Testis (tissue), 2 donors: ENCODE results near the gene SLC22A12.

Source experiments
- CTCF ChIP-seq, 3 experiments: fragments of 450-650 bp in 2 of 3; fragments of 200-600 bp in 1 of 3; sonication (generic) in 1 of 3; IDR thresholded peaks; one replicate each; pipeline ENCODE4 v1.5.1; 2016 to 2019; ENCODE audit warnings: antibody characterized with exemption in 3 of 3, mild to moderate bottlenecking in 2 of 3, moderate library complexity in 1 of 3
- POLR2A ChIP-seq: fragments of 450-650 bp; IDR thresholded peaks from one replicate; pipeline ENCODE4 v1.6.1; 2017; ENCODE audit warnings: antibody characterized with exemption, mild to moderate bottlenecking, moderate library complexity

DNA sequence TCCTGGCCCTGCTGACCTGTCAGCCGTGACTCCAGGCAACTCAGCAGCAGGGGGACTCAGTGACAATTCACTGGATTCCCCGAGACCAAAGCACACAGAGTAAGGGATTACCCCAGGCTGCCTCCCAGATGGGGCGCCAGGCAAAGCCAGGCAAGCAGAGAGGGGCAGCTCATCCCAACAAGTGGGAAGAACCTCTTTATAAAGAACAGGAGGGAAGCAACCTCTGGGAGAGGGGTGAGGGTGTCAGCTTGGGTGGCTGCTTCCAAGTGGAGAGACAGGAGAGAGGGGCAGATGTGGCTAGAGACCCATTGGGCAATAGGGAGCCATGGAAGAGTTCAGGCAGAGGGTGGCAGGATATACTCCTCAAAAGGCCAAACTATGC is 1.2 kb downstream of the SLC22A12 start:
- no peak for TF ChIP-seq CTCF (IDR thresholded peaks at IDR 0.05)
- no peak for TF ChIP-seq POLR2A
